NCI-H2196 treated with DMSO at 0.1 percent for 48 hours (cell line): ENCODE results near the gene EIPR1.

Experiments used
- DNase-seq: peaks from one replicate; lab custom pipeline; 2025; ENCODE audit not compliant: unreplicated experiment; lab: John Stamatoyannopoulos, UW

Gene EIPR1

GRCh38 chr2:3277748-3278520 is 99.7 kb downstream of the EIPR1 start:
- no peak for DNase-seq

GRCh38 chr2:3277050-3277747 is 100.4 kb downstream of the EIPR1 start:
- no peak for DNase-seq

- no peak for DNase-seq
These were observed 104.9 kb downstream of the EIPR1 start for GRCh38 chr2:3272761-3273160.

GRCh38 chr2:3270095-3270478 is 107.5 kb downstream of the EIPR1 start:
- no peak for DNase-seq

- DNase-seq, result no peak
These were observed 108.1 kb downstream of the EIPR1 start for GRCh38 chr2:3269425-3270094.

GRCh38 chr2:3268705-3269029 is 109.0 kb downstream of the EIPR1 start:
- no peak for DNase-seq

- no peak for DNase-seq
These were observed 109.5 kb downstream of the EIPR1 start for GRCh38 chr2:3267869-3268704.

GRCh38 chr2:3266925-3267867 is 110.4 kb downstream of the EIPR1 start:
- DNase-seq, result no peak

GRCh38 chr2:3265981-3266924 is 111.4 kb downstream of the EIPR1 start:
- DNase-seq, result no peak

GRCh38 chr2:3265471-3265870 is 112.1 kb downstream of the EIPR1 start:
- DNase-seq, result no peak

- no peak for DNase-seq
These were observed 113.4 kb downstream of the EIPR1 start for GRCh38 chr2:3264010-3264744.

- no peak for DNase-seq
These were observed 114.1 kb downstream of the EIPR1 start for GRCh38 chr2:3263487-3263886.

- DNase-seq, result no peak
These were observed 114.9 kb downstream of the EIPR1 start for GRCh38 chr2:3262437-3263388.

- DNase-seq, result no peak
These were observed 116.1 kb downstream of the EIPR1 start for GRCh38 chr2:3261511-3261910.

- no peak for DNase-seq
These were observed 116.7 kb downstream of the EIPR1 start for GRCh38 chr2:3260959-3261358.

- no peak for DNase-seq
These were observed 119.8 kb downstream of the EIPR1 start for GRCh38 chr2:3257826-3258225.

- no peak for DNase-seq
These were observed 120.5 kb downstream of the EIPR1 start for GRCh38 chr2:3257166-3257565.
